GM10248 (cell line): ENCODE data around the gene TXNDC15.

ENCODE experiments used
- CTCF ChIA-PET: fragments of 300-600 bp; sonication (Branson Sonifier 250); formaldehyde crosslinking; extraction: SDS; loops from one replicate; lab custom pipeline; 2021; ENCODE audit warnings: antibody characterized with exemption; lab: Yijun Ruan, JAX
- POLR2A ChIA-PET: fragments of 350-650 bp; sonication (Branson Sonifier 250); formaldehyde crosslinking; extraction: SDS; loops from one replicate; lab custom pipeline; 2020; ENCODE audit warnings: antibody characterized with exemption; lab: Yijun Ruan, JAX
- DNase-seq: peaks from one replicate; pipeline ENCODE4 v3.0.0; 2012; ENCODE audit errors: extremely low spot score
- TF ChIP-seq, protein P1 (sequence below): IDR thresholded peaks from 2 replicates; pipeline ENCODE4 v1.5.1; 2012; ENCODE audit warnings: mild to moderate bottlenecking, low read depth; ENCODE audit errors: extremely low read depth, missing control alignments, control extremely low read depth

Gene TXNDC15

GRCh38 chr5:134913795-134914194 is 39.6 kb downstream of the TXNDC15 start:
- POLR2A ChIA-PET, result no interaction called here
- TF ChIP-seq, protein P1, sequence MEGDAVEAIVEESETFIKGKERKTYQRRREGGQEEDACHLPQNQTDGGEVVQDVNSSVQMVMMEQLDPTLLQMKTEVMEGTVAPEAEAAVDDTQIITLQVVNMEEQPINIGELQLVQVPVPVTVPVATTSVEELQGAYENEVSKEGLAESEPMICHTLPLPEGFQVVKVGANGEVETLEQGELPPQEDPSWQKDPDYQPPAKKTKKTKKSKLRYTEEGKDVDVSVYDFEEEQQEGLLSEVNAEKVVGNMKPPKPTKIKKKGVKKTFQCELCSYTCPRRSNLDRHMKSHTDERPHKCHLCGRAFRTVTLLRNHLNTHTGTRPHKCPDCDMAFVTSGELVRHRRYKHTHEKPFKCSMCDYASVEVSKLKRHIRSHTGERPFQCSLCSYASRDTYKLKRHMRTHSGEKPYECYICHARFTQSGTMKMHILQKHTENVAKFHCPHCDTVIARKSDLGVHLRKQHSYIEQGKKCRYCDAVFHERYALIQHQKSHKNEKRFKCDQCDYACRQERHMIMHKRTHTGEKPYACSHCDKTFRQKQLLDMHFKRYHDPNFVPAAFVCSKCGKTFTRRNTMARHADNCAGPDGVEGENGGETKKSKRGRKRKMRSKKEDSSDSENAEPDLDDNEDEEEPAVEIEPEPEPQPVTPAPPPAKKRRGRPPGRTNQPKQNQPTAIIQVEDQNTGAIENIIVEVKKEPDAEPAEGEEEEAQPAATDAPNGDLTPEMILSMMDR, result no peak
- no peak for DNase-seq
- CTCF ChIA-PET, result interaction anchor here (1.6 kb wide), 1 partner anchor 9 kb away, joined by 13 read pairs; the partner anchor contains the start of gene PCBD2

- TF ChIP-seq, protein P1, result peak; percentile 37
- POLR2A ChIA-PET, result no interaction called here
These were observed 43.1 kb downstream of the TXNDC15 start for GRCh38 chr5:134917070-134917815.

DNA sequence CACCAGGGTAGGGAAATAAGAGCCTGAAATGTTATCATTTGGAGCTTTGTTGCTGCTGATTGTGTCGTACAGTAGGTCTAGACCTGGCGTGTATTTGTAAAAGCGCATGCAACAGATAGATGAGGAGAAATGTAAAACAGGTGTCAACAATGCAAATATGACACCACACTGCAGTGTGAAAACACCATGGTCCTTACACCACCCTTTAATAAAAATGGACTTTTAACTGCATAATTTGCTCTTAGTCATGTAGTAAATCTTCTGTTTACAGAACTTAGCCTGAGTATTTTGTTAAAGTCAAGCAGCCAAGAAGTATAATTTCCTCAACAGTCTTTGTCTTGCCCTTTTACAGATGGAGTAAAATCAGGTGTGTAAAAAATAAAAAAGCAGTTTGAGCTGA is 44.7 kb downstream of the TXNDC15 start:
- no peak for DNase-seq
- ChIA-PET CTCF (interaction anchor here (2.2 to 5.2 kb wide), 3 partner anchors 11 to 180 kb away, joined by 7 to 38 read pairs (median 11); partner anchors contain the start of genes CAMLG and PCBD2), POLR2A (no interaction called here)
- TF ChIP-seq, protein P1, result no peak

More at GRCh38 chr5:134917070-134917815, 43.1 kb downstream of the TXNDC15 start:
- DNase-seq, result no peak
- CTCF ChIA-PET, result interaction anchor here (1.0 to 5.2 kb wide), 8 partner anchors 10 to 330 kb away, joined by 3 to 38 read pairs (median 6); partner anchors contain the start of genes CAMLG and PCBD2

DNA sequence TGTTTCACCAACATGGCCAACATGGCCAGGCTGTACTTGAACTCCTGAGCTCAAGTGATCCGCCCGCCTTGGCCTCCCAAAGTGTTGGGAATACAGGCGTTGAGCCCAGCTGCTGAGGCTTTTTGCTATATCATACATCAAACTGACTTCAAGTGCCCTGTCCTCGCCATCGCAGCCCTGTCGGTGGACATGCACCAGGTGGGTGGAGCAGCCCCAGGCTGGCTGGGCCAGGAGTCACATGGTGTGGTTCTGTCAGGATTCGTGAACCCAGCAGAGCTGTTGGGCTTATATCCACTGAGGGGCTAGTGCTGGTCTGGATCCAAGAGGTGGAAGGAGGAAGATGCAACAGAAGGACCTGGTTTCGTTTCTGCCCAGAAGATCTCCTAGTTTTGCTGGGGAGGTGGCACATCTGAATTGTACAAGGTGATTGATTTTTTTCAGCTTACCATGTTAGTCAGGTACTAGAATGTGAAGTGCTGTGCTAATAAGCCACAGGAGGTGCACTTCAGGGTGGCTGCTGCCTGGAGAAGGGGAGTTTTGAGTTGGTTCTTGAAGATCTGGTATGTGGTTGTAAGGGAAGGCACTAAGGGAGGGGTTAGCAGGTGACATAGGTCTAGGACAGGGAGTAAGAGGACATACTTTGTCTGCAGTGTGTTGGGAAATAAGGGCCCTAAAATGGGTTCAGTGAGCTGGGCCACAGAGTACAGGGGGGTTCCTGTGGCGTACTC is 46.8 kb downstream of the TXNDC15 start:
- POLR2A ChIA-PET, result no interaction called here
- DNase-seq, result no peak
- TF ChIP-seq, protein P1, result no peak
- CTCF ChIA-PET, result interaction anchor here (1.0 to 5.2 kb wide), 4 partner anchors 8 to 17 kb away, joined by 3 to 38 read pairs (median 6); partner anchors contain the start of gene PCBD2

DNA sequence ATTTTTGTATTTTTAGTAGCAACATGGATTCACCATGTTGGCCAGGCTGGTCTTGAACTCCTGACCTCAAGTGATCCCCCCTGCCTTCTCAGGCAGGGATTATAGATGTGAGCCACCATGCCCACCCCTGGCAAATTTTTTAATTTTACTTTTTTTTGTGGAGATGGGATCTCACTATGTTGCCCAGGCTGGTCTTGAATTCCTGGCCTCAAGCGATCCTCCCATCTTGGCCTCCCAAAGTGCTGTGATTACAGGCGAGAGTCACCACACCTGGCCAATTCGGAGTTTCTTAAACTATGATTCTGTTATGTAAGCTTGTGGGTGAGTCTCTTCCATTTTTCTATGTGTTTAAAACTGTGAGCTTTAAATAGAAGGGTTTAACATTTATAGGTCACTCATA is 58.3 kb downstream of the TXNDC15 start:
- TF ChIP-seq, protein P1, result no peak
- ChIA-PET CTCF (interaction anchor here (1.2 to 2.4 kb wide), 2 partner anchors 16 kb away, joined by 4 to 6 read pairs; no protein-coding TSS in a partner anchor), POLR2A (no interaction called here)
- DNase-seq, result no peak

DNA sequence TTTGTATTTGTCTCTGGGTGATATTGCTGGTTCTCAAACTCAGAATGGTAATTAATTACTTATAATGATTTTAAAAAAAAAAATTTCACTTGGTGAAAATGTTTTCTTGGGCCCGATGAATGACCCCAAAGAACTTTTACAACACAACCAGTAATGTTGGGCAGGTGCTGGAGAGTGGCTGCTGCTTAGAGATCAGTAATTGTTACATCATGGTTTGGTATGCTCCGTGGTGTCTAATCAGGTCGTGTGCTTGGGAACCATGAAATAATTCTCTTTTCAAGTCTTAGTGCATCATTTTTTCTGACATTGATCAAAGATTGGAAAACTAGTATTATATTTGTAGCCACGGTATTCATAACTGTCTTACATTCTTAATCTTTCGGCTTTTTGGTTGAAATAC is 60.0 kb downstream of the TXNDC15 start:
- TF ChIP-seq, protein P1, result no peak
- POLR2A ChIA-PET, result no interaction called here
- no peak for DNase-seq
- CTCF ChIA-PET, result no interaction called here
